MV-4-11 (cell line): ENCODE data around the gene IMMP2L.

Source experiments
- DNase-seq: peaks from one replicate; lab custom pipeline; 2025; lab: John Stamatoyannopoulos, UW

Gene IMMP2L

GRCh38 chr7:110861163-110861562 is 701.1 kb downstream of the IMMP2L start:
- DNase-seq: peak; percentile 30

DNA sequence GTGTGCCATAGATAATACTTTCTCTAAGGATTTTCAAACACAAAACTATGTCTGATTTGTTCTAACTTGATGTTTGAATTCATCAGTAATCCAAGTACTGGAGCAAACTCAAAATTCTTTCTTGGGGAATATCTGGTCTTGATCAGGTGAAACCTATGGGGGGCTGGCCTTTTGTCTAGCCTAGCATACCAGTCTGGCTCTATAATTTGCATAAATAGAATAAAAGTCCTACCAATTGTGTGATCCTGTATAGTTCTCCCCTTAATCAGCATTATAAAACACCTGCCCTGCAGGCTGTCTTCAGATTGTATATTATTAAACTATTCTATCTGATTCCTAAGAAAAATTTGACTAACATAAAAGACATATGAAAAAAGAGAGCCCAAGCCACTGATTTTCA is 705.2 kb downstream of the IMMP2L start:
- no peak for DNase-seq

GRCh38 chr7:110856704-110857103 is 705.6 kb downstream of the IMMP2L start:
- no peak for DNase-seq

DNA sequence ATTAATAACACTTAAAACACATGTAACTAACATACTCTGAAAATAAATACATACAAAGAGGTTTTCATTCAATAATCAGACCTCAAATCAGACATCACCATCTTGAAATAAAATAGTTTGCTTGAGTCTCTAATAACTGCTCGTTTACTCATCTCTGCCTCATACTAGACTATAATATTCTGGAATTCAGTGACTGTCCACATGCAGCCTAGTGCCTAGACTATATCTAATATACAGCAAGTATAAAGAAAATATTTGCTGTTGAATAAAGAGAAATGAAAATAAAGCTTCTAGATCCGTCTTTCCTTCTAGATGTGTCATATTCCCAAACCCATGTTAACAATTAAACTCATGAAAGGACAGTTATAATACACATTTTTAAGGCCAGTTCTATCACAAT is 707.6 kb downstream of the IMMP2L start:
- DNase-seq: no peak

GRCh38 chr7:110854166-110854565 is 708.1 kb downstream of the IMMP2L start:
- no peak for DNase-seq

GRCh38 chr7:110853263-110853662 is 709.0 kb downstream of the IMMP2L start:
- no peak for DNase-seq

DNA sequence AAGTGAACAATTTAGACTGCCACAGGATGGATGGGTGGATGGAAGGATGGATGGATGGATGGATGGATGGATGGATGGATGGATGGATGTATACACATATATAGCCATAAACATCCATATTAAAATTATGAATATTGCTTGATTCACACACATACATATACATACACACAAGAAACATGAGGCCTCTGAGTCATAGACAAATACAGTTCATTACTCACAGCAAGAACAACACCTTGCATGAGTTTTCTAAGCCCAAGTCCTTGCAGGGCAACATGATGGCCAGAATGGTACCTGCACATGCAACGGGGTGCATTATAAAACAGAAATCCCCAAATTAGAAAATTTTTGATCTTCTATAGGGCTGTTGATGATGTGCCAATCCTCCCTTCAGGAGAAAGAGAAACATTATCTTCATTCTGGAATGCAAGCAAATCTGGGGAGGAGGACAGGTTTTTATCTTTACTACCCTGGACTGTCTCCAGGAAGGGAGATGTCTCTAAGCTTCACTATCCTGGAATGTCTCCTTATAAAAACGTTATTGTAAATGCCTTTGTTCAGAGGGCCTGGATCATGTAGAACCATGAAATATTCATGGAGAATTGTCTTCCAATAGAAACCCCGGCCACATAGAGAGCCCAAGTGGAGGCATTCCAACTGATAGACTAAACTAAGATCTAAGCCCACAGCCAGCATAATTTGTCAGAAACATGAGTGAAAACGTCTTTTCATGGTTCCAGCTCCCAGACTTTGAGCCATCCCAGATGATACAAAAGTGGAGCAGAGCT is 709.9 kb downstream of the IMMP2L start:
- DNase-seq: no peak

DNA sequence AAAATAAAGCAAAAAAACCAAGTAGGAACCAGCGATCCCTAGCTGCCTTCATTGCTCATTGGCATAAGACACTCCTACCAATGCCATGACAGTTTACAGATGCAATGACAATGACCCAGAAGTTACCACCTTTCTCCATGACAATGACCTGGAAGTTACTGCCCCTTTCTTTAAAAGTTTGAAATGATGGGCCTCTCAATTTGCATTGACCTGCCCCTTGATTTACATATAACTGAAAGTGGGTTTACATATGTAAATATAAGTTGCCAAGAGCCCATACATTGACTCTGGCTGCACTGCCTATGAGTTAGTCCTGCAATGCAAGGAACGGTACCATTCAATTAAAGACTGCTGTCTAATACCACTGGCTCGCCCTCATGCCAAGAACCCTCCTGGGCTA is 712.1 kb downstream of the IMMP2L start:
- no peak for DNase-seq

- no peak for DNase-seq
Measured at GRCh38 chr7:110842796-110843195, 719.5 kb downstream of the IMMP2L start.

DNA sequence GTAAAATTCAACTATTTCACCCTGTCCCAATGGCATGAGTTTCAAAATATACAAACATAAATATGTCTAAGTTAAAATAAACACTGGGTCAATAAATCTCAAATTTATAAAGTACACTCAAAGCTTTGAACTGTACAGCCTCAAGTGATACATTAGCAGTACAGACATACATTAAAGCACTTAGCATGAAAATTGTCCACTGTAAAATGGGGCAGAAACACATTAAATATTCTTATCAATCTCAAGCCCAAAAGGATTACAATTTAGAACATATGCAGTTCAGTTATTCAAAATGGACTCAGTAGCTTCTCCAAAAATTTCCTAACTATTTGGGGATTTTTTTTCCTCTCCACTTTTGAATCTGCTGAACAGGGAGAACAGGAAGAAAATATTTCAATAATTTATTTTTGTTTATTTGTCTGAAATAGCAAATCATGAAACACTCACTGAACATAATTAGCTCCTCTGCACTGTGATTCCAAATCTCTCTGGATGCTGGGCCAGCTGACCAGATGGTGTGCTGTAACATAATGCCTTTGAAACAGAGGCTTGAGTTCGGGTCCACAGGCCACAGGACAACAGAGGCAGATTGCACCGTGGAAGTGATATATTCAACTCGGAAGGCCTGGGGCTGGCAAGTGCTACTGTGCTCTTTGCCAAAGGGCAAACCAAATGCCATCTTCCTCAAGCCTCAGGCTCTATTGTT is 720.3 kb downstream of the IMMP2L start:
- no peak for DNase-seq

- peak; percentile 39 for DNase-seq
Measured at GRCh38 chr7:110839866-110840265, 722.4 kb downstream of the IMMP2L start.

GRCh38 chr7:110835849-110836248 is 726.4 kb downstream of the IMMP2L start:
- no peak for DNase-seq

- DNase-seq: no peak
Measured at GRCh38 chr7:110835218-110835617, 727.1 kb downstream of the IMMP2L start.

GRCh38 chr7:110831419-110831818 is 730.9 kb downstream of the IMMP2L start:
- DNase-seq: no peak

GRCh38 chr7:110830778-110831177 is 731.5 kb downstream of the IMMP2L start:
- no peak for DNase-seq

DNA sequence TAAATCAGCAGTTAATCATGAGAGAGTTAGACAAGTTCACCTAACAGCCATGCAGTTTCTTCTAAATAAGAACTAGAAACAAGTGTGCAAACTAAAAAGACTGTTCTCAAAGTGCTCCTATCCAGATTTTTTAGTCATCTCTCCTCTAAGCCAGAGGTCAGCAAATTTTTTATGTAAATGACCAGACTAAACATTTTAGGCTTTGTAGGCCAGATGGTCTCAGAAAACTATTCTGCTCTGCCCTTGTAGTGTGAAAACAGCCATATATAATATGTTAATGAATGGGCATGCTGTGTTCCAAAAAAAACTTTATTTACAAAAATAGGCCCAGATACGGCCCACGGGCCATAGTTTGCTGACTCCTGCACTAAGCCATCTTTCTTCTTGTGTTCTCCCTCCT is 734.4 kb downstream of the IMMP2L start:
- DNase-seq: no peak

DNA sequence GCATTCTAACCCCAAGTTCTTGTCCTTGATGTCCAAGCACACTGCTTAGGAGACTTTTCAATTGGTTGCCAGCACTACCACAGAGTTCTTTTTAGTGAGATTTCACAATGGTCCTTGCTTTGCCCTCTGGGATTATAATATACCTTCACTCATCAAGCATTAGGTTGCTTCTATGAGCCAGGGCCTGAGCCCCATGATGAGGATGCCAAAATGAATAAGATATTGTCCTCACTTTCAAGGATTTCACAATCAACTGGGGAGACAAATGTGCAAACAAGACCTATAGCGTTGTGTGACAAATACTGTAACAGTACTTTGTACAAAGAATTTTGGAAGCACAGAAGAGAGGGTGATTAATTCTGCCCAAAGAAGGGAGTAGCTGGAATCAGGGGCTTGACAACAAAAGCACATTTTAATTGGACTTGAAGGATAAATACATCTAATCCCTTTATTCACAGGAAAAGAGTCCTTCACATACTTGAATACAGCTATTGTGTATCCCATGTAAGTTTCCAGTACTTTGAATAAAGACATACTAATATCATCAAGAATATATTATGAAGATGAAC is 734.9 kb downstream of the IMMP2L start:
- no peak for DNase-seq

DNA sequence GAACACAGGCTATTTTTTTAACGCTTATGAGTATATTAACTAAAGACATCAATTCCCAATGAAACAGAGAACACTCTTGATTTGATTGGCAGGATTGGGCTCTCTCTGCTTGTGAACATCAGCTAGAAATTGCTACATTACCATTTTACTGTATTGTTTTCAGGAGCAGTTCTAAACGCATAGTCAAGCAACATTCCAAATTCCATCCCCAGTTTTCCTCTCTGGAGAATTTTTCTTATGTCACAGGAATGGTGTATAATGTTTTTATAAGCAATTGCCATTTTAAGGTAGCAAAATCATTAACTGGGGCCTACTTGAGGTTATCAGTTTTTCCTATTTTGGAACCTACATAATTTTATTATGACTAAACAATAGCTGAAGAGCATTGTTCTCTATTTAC is 748.3 kb downstream of the IMMP2L start:
- DNase-seq: no peak

- DNase-seq: no peak
Measured at GRCh38 chr7:110809832-110810231, 752.5 kb downstream of the IMMP2L start.

- no peak for DNase-seq
Measured at GRCh38 chr7:110808361-110808760, 753.9 kb downstream of the IMMP2L start.

GRCh38 chr7:110804501-110804900 is 757.8 kb downstream of the IMMP2L start:
- DNase-seq: no peak

DNA sequence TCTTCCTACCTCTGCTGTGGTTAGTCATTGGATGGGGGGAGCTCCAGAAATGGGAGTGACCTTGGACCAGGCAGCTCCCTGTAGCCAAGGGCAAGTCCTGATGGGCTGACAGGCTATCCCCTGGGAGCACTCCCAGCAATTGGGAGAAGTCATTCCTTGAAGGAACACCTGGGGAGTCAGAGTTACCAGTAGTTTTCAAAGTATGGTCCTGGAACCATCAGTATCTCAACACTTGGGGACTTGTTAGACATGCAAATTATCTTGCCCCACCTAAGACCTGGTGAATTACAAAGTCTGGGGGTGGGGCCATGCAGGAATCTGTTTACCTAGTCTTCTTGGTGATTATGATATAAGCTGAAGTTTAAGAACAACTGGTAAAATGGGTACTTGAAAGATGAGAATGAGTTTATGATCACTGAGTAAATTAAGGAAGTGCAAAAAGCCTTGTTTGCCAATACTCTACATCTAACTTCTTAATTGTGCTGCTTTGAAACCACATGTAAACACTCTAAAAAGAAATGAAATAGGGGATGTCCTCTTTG is 758.6 kb downstream of the IMMP2L start:
- DNase-seq: peak; percentile 11

DNA sequence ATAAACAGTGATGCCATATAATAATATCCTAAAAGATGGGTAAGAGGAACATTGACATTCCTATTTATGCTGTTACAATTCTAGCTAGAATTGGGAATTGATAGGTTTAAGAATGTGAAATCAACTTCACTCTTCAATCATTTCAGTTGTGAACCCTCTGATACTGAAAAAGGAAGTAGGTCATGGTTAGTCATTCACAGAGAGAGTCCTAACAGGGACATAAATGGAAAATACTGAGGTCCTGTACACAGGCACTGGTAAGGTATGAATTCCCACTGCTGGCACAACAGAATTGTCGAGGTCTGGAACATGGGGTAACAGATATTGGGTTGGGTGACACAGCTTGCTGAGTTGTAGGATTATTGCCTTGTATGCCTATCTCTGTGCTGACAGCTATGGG is 760.8 kb downstream of the IMMP2L start:
- peak; percentile 31 for DNase-seq
